Midbrain (tissue), 1 donor: ENCODE measurements around the gene CMIP.
A peak's percentile ranks its signal among the peaks of the same experiment; 100 is the strongest.
"Not testable (repeated sequence)": the region's sequence is repeated elsewhere in the genome, so short reads cannot be mapped to it uniquely, and the experiment has no call there.

Source experiments
- DNase-seq: peaks from one replicate; lab custom pipeline; 2025; lab: John Stamatoyannopoulos, UW

CMIP gene

DNA sequence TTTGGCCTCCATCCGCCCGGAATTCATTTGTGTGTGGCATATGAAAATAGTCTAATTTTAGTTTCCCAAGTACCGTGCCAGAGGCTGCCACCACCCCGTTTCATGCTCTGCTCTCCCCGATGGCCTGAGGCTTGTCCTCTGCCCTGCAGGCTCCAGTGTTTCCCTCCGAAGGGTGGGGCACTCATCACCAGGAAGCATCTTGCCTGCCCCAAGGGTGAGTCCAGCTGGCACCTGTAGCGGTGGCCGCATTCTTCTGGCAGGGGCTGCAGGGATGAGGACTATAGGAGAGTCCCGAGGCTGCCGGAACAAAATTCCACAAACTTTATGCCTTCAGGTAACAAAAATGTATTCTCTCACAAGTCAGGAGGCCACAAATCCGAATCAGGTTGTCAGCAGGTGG lies 23.1 kb upstream of the CMIP start:
- DNase-seq: no peak

DNA sequence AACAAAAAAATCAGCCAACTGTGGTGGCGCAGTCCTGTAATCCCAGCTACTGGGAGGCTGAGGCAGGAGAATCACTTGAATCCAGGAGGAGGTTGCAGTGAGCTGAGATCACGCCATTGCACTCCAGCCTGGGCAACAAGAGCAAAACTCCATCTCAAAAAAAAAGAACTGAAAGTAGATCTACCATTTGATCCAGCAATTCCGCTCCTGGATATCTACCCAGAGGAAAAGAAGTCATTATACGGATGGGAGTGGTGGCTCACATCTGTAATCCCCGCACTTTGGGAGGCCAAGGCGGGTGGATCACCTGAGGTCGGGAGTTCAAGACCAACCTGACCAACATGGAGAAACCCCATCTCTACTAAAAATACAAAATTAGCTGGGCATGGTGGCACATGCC lies 22.5 kb upstream of the CMIP start:
- DNase-seq: not testable (repeated sequence)

DNA sequence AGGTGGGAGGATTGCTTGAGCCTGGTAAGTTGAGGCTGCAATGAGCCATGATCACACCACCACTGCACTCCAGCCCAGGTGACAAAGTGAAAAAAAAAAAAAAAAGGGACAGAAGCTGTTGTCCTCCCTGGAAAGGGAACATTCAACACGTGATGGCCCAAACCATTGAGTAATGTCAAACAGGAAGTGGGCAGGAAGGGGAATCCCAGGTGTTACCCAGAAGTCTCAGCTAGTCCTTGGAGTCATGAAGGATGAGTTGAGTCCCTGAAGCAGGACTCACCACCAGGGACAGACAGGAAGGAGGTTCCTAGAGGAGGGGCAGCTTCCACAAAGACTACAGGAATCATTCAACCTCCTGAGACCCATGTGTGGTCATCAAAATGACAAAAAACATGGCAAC lies 19.8 kb upstream of the CMIP start:
- no peak for DNase-seq

DNA sequence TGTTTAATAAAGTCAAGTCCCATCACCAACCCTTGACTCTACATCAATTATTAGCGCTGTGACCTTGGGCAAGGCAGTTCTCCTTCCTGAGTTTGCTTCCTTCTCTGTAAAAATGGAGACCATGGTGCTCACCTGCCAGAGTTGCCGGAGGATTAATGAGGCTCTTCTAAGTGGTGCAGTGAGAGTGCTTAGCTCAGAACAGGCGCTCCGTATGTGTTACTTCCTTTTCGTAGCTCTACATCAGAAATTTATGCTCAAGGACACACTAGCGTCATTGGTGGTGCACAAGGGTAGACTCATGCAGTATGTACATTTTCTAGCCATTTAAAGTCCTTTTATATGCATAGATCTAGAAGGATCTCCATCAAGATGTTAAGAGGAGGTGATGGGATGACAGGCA lies 17.4 kb upstream of the CMIP start:
- no peak for DNase-seq

DNA sequence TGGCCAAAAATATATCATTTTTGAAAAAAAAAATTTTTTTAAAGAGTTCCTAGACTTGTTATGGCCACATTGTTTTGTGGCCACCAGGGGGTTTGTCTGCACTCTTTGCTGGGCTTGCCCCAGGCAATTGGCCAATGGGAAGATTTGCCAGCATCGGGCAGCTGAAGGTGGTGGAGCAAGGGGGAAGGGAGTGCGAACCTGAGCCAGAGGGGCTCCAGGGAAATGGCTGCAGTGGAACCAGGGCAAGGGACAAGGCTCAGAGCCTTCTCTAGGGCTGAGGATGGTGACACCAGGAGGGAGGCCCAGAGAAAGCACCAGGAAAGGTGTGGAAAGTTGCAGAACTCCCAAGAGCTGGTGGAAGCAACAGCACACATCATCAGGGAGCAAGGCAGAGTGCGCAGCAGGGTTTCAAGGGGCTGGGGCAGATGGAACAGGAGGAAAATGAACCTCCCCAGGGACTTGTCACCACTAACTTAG lies 15.5 kb upstream of the CMIP start:
- peak; percentile 24 for DNase-seq

DNA sequence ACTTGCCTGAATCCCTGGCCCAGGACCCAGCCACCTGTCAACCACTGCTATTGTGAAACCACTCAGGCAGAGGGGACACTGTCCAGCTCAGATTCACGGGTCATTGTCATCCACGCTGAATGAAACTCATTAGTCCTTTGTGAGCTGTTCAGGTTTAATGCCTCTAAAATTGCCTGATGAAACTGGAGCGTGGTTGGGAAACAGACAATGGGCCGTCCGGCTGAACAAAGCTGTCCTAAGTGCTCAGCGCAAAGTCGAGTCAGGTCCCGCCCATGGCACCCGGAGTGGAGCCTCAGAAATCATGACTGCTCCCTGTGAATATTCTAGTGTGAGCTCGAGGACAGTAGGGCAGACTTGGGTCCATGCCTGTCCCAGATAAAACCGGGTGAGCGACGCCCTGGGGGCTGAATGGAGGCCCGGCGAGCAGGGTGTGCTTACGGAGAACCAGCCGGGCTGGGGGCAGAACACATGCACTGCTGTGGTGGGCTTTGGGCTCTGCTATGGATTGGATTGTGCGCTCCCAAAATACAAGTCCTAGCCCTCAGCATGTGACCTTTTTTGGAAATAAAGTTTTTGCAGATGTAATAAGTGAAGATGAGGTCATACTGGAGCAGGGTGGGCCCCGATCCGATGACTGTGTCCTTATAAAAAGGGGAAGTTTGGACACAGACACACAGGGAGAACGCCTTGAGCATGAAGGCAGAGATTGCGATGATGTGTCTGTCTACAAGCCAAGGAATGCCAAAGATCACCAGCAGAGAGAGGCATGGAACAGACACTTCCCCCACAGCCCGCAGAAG lies 12.9 kb upstream of the CMIP start:
- DNase-seq: no peak

DNA sequence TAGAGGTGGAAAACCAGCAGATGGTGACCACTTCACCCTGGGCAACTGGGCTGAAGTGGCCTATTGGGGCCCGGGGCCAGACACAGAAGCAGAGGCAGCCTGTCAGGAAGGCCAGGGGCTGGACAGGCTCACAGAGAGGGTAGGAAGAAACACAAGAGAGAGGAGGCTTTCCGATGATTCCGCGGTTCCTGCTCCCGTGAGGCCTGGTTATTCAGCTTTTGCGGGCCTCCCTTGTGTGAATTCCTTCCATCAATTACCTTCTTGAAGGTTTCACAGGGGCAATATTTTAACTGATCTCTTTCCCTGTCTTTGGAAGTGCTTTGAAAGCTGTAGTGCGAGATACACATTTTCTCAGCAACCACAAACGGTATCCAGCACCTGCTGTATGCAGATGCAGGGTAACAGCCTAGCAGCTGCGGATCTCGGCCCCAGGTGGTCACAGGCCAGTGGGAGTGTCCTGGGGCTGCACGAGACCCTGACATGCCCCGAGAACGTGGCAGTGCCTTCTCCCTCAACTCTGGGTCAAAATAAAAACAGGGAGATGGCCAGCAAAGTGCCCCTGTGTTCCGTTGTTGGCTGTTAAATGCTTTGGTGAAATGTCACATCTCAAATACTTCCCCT lies 11.6 kb upstream of the CMIP start:
- DNase-seq: no peak

DNA sequence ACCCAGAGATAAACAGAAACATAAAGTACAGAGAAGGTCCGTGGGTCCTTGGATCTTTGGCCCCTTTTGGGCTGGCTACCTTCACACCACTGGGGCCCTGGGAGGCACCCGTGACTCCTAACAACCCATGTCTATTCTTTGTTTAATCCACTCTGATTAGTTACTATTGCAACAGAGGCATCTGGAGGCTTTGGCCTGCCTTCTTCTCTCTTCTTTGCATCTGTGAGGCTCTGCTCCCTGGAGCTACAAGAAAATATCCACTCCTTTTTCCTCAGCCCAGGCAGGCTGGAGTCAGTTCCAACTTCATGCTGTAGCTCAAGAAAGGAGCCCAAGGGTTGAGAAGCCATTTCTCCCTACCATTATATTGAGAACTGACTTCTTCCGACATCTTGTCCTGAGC lies 9.5 kb upstream of the CMIP start:
- DNase-seq: no peak

DNA sequence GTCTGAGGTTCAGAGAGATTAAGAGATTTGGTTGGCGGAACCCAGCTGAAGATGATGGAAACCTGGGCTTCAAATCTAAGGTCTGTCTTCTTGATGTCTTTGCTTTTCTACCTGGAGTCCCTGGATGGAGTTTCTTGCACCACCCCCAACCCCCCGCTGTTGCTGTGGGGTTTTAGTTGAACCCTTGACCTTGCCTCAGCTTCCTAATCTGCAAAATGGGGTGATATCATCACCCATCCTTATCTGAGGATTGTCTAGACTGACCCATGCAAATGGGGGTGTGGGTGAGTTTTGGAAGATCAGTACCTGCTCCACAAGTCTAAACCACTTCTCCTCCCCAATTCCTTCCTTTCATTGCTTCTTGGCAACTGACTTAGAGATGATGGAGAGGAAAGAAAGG lies 9.0 kb upstream of the CMIP start:
- DNase-seq: no peak

DNA sequence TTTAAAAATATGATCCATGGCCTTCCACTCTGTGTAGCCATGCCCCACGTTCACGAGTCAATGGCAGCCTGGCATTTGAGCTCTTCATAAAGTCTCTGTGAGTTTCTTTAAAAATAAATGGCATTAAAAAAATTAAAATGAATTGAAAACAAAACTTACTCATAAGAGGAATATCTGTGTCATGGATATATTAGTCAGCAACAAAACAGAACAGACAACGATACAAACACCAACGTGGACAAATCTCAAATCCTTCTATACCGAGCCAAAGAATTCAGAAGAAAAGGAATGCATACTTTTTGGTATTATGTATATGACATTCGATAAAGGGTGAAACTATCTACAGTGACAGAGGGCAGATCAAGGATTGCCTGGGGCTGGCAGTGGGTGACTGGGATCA lies 8.2 kb upstream of the CMIP start:
- DNase-seq: no peak

DNA sequence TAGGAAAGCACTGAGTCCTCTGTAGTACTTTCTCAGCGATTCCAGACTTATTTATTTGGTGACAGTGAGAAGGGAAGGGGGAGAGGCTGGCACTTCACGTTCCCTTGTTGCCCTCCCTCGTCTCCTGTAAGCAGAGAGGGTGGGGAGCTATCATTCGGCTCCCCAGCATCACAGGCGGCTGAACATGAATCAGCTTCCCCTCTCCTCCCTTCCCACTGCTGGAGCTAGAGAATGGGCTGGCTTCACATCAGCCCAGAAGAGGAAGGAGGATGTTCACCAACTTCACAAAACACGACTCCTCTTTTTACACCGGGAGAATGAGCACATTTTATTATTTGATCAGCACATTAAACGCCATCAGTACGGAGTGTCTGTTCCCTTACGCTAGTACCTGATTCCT lies 6.7 kb upstream of the CMIP start:
- DNase-seq: no peak

DNA sequence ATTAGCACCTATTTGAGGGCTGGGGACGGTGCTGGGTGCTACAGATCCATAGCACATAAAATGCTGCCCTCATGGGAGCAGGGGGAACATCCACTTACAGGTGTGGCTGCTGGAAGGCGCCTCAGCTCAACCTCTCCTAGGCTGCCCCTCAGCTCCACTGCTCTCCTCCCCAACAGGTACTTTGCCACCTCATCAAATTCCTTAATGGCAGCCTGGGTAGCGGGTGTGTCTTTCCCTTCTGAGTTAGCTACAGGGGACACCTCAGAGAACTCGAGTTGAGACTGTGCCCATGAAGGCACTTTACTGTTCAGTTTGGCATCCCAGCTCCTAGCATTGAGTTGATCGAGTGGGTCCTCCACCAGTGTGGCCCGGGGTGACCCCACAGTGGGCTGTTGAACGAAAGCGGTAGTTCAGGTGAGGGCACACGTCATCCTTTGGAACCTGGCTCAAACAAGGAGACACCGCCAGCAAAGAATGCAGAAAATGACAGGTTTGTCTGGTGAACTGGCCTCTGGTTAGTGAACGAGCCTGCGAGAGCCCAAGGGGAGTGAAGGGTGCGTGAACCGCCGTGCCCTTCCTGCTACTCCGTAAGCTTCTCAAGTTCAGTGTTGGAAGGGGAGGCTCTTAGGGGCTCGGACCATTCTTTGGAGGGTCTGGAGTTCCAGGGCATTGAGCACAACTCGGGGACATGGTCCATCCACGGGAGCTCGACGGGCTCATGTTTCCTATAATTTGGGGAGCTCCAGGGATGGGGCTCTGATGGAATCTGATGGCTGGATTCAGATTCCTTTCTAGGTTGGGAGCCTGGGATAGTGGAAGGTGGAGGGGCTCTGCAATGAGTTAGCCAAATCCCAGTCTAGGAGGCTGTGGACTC lies 3.5 kb upstream of the CMIP start:
- DNase-seq: no peak

DNA sequence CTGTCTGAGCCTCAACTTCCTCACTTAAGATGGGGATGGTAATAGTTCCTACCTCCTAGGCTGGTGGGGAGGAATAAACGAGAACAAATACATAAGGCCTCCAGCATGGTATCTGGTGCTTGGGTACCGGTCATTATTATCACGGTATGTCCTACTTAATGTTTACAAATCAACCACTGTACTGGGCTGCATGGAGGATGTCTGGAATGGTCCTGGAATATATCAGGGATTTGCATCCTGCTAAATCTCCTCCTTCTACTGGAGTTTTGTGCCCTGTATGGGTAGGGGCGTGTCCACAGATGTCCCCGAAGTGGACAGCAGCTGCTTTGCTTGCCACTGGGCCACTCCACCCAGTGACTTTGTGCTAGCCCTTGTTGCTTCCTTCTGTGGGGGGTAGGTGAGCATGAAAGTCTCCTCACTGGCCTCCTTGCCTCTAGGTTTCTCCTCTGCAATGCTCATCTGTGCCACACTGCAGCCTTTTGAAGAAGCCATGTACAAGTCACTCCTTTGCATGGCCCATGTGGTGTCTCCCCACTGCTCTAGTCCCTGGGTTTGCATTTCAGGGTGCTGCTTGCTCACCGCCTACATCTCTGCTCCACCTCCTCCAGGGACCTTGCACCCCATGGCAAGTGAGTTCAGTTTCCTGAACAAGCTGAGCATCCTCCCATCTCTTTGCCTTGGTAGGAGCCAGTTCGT lies 2.2 kb upstream of the CMIP start:
- DNase-seq: no peak

DNA sequence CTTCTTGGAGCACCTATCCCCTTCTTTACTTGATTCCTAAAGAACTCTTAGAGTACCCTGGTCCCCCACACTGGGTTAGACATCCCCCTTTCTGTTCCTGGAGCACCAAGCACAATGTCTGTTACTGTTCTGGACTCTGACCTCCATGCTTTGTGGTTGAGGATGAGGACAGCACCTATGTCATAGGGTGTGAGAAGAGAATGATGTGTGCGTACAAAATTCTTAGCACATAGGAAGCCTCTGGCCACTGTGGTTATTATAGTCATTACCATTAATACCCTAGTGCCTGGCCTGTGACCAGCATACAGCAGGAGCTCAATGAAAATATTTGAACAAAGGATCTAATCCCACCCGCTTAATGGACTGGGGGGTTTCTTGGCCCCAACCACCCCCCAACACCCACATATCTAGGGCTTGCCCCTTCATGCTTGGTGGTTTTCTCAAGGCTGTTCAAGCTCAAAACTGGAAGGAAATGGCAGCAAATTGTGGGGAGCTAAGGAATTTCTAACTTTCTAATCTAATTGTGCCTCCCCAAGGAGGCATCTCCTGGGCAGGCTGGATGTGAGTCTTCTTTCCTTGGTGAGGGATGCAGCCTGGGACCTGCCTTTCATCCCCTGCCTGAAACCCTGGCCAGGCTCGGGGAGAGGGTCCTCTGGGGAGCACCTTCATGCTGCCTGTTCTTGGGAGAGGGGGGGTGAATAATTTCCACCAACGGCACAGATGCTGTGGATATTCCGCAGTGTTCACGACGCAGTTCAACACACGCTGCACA lies 1.5 kb upstream of the CMIP start:
- DNase-seq: no peak

DNA sequence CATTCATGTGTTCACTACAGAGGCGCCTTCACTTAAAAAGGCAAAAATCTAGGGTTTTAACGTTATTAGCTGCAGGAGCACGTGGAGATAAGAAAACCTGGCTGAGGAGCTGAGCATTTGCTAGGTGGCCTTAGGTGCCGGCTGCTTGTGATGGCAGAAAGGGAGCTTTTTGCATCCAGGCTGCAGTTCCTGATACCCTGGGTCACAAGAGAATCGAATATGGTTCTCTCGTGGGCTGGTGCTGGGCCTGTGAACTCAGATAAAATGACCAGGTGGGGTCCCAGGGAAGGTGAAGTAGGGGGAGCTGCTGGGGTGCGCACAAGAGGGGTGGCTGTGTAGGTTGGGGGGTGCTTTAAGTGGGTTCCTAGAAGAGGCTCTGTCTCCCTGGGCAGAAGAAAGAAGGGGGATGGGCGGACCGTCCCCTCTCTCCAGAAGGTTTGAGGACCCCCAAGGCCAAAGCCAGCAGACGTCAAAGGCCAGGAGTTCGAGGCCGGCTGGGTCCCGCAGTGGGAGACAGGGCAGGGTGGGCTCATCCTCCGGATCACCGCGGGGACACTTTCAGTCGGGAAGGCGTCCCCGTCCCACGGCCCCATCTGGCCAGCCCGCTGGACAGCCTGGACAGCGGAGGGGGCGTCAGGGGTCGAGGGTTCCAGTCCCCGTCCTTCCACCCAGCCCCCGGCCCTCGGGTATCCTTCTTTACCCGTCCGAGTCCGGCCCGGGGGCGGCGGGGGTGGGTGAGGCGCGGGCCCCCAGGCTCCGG lies 740 bp upstream of the CMIP start:
- no peak for DNase-seq

DNA sequence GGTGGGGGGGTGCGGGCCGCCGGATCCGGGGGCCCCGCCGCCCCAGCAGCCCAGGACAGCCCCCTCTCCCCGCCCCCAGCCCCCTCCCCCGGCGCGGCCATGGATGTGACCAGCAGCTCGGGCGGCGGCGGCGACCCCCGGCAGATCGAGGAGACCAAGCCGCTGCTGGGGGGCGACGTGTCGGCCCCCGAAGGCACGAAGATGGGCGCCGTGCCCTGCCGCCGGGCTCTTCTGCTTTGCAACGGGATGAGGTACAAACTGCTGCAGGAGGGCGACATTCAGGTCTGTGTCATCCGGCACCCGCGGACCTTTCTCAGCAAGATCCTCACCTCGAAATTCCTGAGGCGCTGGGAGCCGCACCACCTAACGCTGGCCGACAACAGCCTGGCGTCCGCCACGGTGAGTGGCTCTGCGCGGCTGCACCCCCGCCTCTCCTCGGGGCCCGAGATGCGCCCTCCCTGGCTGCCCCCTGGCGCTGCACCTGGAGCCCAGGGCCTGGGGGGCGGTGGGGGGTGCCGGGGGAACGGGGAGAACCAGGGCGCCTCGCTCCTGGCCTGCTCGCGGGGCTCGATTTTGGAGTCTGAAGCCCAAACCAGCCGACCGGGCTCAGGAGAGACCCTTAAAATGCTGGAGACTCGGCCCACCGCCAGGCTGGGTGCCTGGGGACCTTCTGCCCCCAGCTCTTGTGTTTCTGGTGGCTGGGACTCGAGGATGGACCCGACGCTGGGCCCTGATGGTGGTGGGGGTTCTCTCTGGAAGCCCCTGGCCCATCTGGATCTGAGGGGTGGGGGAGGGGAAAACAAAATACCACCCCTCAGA lies 744 bp downstream of the CMIP start:
- peak; percentile 14 for DNase-seq

DNA sequence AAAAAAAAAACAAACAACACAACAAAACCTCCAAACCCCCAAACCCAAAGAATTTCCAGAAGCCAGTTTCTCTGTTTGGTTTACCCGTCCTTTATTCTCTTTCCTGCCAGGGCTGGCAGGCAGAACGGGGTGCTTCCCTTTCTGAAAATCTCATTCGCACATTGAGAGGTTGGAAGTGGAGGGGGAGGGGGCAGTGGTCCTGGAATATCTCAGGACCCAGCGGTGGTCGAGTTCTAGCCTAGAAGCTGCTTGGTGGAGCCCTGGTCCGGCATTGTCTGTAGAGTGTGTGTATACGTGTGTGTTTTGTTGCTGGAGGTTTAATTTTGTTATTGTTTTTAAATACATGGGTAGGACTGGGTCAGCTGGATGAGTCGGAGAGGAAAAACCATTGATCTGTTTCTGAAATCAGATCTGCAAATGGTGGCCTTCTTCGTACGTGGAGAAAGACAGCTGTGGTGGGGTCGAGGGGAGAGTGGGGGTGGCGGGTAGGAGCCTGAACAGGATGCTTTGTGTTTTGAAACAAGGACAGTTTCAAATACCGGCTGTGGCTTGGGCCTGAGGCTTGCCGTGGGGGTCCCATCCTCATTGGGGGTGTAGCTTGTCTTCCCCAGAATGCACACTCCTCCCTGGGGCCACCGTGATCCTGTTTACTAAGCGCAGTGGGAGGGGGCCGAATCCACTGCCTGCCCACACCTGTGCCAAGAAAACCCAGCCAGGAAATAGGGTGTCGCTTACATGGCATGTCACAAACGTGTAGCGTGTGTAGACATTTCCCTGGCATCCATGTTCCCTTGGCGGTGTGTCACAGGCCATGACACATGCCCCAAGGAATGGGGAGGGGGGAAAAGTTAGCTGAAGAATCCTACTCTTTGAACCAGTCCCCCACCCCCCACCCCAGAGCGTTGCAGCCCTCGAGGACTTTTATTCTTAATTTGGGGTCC lies 1.6 kb downstream of the CMIP start:
- DNase-seq: peak; percentile 34

DNA sequence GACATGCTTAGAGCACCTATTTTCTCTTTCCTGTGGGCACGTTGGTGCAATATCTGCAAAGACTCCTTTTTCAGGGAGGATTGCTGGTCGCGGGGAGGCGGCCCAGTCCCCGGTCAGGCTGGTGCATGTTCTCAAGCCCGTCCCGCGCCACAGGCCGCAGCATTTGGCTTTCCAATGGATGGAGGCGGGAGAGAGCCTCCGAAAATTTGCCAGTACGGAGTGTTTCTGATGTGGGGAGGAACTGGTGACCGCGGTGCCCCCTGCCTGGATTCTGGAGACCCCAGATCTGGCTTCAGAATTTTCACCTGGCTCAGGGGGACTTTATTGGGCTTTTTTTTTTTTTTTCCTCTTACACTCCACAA lies 2.3 kb downstream of the CMIP start:
- DNase-seq: no peak
